ENCODE results near the gene AGMO.
"Not testable (repeated sequence)": the region's sequence is repeated elsewhere in the genome, so short reads cannot be mapped to it uniquely, and the experiment has no call there.

AGMO gene

DNA sequence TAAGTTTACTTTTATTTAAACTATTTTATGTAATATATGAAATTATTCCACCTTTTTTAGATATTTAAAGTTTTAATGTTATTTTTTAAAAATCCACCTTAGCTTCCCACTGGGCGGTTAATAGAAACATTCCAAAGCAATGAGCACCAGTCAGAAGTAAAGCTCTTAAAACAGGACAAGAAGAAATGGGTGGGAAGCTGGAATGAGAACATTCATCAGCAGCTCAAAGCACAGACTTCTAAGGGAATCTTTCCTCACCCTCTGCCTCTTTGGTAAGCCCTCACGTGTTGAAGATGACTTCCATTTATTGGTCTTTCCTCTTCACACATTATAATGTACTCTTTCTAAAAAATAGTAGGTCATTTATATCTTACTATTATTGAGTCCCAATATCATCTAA lies 3.1 kb downstream of the AGMO start:
- DNase-seq = no peak

DNA sequence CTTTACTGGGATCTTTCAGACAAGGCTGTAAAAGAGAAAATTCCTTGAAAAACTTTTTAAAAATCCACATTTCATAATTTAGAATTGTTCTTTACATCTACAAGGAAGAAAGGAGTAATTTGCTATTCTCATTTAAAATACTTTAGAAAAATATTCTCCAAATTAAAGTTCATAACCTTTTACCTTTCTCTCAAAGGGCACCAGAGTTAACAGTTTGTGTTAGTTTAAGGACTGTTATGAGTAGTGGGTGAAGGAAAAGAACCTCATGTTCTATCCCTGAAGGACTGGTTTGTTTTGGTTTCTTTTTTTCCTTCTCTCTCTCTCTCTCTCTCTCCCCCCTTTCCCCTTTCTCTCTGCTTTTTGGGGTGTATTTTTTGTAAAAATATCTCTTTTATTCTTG lies 4.1 kb downstream of the AGMO start:
- DNase-seq = no peak

DNA sequence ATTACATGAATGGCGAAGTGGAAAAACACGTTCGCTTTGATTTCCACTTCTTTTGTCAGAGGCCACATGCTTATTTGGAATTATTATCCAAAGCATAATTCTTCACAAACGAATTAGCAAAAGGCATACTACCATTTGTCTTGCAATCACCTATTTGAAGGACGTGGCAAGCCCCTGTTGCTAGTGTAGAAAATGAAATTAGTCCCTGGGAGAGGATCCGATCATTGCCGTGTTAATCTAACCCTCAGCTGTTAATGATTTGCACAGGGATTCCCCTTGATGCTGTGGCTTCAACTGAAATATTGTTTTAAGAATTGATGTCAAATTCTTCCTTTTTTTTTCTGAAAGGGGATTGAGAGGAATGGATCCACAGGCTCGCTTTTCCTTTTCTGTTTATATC lies 4.6 kb downstream of the AGMO start:
- DNase-seq = no peak

DNA sequence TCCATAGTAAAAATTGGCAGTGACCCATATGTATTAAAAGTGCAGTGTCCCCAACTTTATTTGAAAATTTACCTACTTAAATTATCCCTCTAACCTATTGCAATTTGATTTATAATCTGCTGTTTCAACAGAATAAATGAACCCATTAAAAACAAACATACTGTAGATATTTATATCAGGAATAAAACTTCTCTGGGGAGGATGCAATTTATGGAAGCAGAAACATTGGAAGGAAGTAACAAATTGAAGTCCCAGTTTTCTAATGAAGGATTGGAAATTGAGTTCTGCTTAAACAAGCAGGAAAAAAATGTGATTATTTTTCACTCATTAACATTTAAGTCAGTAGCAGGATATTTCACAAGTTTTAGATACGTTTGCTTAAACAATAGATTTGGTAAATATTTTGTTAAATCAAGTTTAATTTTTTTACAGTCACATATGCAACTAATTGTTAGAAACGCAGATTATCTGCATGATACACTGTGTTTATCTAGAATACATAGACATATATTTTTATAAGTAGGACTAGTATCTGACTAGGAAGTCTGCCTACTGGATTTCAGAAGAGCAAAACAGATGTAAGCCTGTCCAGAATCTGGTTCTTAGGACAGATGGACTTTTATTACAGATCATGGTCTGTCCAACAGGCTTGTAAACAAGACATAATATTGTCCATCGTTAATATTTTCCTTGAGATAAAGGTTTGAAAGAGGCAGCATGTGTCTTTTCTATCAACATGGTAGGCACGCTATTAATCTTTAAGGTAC lies 5.3 kb downstream of the AGMO start:
- no peak for DNase-seq

DNA sequence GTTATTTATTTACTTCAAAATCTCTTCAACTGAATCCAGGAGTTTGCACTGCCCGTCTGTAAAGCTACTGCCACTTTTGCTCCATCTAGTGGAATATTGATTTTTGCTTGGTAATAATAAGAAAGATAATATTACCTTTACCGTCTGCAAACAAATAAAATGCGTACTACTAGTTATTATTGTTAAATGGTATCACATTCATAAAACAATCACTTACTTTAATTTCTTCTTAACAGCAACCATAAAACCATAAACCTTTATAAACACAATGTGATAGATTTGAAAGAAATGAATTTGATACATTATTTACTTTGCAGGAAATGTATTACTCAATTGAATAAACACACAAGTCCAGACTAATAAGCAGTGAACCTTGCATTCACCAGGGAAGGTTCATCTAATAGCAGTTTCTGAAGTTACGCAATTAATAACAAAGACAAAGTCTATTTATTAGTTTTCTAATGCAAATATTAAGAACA lies 6.4 kb downstream of the AGMO start:
- no peak for DNase-seq

DNA sequence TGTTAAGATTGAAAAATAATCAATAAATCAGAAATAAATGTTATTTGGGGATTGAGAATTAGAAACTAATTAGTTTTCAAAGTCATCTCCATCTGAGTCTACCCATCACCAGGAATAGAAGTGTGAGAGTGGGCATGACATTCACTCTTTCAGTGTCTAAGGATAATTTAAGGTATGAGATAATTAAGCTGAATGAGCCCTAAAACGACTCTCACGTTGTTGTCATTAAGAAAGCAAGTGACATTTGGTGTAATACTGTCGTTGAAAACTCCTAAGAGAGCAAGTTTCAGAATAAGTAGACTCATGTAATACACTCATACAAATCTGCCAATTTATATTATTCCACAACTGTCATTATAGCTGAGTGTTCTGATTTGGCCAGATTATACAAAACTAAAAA lies 7.1 kb downstream of the AGMO start:
- no peak for DNase-seq

DNA sequence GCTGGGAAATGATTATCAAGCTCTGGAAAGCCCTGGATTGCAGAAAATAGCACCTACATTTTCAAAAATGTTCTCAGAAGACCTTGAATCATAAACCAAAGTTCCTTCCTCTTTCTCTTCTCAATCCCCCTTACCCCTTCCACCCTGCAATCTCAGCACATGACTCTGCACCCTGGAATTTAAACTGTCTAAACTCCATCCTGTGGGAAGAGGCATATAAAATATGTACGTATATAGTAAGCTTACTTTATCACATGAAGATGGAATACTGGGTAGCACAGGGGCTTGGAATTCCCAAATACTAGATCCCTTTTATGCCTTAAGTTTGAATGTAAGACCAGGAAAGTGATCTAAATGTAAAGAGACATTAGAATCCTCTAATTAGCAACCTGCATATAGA lies 7.7 kb downstream of the AGMO start:
- no peak for DNase-seq

DNA sequence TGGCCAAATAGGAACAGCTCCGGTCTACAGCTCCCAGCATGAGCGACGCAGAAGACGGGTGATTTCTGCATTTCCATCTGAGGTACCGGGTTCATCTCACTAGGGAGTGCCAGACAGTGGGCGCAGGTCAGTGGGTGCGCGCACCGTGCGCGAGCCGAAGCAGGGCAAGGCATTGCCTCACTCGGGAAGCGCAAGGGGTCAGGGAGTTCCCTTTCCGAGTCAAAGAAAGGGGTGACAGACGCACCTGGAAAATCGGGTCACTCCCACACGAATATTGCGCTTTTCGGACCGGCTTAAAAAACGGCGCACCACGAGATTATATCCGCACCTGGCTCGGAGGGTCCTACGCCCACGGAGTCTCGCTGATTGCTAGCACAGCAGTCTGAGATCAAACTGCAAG lies 14.5 kb downstream of the AGMO start:
- DNase-seq = not testable (repeated sequence)

DNA sequence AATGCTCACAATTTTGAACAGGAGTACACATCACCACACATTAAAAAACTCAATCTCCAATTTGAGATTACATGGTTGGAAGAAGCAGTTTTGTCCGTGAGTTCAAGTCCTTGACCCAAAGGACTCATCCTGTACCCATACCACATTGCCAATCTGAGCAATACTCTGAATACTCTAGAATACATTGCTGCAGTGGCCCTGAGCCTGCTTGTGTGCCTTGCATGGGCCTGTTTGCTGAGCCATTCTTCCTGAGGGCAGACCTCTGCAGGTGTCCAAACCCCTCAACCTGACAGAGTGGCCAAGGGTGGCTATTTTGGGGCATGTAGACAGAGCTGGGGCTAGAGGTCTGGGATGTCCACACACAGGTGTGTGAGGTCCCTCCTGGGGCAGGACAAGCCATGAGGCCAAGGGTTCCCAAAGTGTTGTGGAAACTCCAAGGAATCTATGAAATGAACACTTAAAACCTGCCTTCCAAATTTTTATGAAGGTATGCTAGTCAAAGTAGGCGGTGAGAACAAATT lies 15.5 kb downstream of the AGMO start:
- no peak for DNase-seq

DNA sequence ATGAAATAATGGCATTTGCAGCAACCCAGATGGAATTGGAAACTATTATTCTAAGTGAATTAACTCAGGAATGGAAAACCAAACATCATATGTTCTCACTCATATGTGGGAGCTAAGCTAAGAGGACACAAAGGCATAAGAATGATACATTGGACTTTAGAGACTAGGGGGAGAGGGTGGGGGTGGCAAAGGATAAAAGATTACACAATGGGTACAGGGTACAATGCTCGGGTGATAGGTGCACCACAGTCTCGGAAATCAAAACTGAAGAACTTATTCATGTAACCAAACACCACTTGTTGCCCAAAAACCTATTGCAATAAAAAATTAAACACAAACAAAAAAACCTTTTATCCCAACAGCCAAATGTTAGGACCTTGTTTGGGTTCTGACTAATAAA lies 17.8 kb downstream of the AGMO start:
- DNase-seq = no peak

DNA sequence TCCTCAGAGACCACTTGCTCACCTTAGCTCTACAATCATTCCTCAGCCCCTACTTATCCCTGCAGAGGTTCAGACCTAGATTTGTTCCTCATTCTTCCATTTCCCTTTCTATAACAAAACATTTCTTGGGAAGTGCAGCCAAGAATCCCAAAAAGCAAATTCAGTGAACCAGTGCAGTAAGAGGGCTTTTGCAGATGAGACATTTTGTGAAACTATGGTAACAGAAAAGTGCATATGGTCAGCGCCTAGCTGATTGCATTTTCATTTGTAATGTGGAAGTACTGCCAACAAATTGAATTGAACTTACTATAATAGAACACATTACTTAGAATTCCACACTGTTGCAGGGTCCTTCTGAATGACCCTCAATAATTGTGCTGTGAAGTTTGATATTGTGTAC lies 18.6 kb downstream of the AGMO start:
- no peak for DNase-seq

DNA sequence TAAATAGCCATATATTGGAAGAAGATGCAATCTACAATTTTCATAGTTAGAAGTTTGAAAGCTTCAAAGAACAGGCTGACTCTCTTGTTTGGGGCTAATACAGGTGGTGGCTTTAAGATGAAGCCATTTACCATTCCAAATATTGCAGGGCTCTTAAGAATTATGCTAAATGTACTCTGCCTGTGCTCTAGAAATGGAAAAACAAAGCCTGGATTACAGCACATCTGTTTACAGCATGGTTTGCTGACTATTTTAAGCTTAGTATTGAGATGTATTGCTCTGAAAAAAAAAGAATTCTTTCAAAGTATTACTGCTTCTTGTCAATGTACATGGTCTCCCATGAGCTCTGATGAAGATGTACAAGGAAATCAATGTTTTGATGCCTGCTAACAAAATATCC lies 34.2 kb downstream of the AGMO start:
- DNase-seq = no peak

DNA sequence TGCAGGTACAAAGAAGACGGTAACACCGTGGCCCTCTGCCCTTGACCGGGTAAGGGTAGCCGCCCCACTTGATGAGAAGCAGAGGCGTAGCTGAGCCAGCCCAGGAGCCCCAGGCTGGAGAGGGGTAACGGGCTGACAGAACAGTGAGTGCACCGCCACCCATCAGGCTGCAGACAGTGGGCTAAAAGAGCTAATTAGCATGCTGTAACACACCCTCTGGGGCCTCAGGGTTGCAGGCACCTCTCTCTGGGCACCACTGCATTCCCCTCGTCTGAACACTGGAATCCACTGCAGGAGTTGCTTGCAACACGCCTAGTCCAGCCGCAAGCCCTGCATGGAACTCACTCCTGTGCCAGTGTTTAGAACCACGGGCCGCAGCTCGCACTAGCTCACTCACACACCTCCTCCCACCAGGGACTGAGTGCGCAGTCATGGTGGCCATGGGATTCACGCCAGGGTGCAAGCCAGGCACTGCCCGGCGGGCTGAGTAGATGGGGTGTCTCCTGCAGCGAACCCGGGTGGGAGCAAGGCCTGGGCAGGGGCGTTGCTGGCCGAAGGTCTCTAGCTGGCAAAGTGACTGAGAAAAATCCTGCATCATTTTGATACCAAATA lies 36.1 kb downstream of the AGMO start:
- no peak for DNase-seq

DNA sequence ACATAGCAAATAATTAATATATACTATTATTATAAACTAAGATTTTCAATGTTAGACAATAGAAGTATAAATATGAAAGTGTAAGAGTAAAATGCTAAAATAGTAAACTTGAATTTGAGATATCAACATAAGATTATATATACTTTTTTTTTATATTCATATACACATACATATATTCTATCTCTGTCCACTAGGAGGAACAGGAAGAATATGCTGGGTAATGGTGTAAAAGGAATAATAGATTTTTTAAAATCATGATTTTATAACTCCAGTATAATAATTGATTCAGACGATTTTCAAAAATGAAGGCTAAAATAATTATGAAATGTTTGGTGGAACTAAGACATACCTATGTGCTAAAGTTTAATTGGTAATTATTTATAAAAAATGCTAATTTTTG lies 37.7 kb downstream of the AGMO start:
- DNase-seq = no peak

DNA sequence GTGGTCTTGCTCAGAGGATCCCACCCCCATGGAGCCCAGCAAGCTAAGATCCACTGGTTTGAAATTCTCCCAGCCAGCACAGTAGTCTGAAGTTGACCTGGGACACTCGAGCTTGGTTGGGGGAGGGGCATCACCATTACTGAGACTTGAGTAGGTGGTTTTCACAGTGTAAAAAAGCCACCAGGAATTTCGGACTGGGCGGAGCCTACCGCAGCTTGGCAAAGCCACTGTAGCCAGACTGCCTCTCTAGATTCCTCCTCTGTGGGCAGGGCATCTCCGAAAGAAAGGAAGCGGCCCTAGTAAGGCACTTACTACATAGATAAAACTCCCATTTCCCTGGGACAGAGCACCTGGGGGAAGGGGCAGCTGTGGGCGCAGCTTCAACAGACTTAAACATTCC lies 44.0 kb downstream of the AGMO start:
- not testable (repeated sequence) for DNase-seq

DNA sequence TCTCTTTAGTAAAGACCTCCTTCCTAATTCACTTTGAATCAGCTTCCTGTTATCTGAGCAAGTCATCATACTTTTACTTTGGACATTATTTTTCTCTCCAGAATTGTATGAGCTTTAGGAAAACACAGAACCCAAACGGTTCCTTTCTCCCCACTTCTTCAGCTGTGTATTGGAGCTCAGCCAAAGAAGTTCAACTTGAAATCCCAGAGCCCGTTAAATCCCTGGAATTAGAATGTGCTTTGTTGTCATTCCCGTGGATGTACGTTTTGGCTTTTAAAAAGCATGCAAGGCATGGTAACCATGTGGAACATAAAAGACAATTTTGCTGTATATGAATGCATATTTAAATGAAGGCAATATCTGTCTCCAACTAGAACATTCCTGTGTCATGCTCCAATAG lies 46.6 kb downstream of the AGMO start:
- no peak for DNase-seq

DNA sequence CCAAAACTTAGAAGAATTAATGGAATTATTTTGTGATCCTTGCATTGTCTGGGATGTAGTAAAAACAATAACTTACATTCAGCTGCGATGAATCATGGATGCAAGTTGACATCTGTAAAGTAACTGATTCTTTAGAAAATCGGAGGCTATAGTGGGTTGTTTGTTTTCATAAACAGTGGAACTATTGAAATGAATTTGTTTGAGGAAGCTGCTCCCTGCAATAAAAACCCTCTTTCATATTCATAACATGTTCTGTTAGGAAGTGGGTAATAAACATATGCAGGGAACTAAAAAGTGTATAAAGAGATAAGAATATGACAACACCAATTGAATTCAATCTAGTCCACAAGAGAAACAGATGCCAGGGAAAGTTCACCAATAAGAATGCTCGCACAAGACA lies 53.6 kb downstream of the AGMO start:
- DNase-seq = no peak

DNA sequence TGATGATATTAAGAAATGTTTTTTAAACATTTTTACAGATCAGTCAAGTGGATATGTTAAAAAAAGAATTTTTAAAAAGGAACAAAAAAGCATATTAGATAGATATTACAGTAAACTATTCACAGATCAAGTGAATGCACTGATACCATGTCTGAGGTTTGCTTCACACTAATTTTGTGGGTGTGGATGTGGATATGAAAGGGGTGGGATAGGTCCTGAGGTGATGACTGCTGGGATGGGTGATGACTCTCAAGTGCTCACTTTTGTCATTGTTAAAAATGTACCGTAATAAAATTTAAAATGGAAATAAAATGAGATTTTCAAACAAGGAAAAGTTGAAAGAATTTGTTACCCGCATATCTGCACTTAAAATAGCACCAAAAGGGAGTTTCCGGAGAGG lies 54.1 kb downstream of the AGMO start:
- no peak for DNase-seq

DNA sequence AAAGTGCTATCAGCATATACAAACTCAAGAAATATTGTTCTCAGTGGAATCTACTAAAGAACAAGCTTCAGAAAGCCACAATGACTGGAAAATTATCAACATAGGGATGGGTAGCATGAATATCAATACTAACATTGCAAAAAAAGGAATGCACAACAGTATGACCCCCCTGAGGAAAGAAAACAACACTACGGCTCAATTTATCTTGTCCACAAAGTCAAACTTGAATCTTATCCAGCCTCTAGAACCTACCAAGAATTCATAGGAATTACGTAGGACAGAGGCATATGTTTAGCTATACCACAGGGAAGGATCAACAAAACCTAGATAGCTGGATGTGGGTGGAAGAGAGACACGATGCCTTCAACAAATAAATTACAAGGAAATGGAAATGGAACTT lies 54.6 kb downstream of the AGMO start:
- DNase-seq = no peak

DNA sequence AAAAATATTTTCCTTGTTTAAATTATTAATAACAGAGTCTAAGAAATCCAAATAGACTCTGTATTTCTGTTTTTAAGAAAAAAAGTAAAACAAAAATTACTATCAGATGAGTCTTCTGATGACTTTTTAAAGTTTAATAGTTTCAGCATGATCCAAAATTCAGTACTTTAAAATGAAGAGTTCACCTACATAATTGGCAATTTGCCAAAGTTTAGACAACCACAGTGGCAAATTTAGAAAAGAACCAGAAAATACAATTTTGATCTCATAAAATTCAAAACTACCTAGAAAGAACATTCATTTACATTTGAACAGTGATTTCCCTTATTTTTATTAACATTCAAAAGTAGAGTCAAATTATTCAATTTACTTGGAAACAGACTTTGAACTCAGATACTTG lies 56.1 kb downstream of the AGMO start:
- no peak for DNase-seq

DNA sequence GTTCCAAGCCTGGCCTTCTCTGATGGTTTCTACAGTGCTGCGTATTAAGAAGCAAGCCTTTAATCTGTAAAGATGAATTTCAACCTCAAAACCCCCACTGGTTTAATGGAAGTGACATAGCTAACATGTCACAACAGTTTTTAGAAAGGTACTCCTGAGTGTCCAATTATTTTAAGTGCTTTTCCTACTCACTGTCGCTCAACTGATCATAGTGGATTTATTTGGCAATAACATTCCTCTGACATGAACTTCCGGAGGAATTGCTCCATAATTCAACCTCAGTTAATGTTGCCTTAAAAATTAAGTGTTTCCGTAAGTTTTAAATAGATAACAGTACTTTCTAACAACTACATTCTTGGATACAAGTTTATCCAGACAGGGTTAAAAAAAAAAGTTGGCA lies 57.5 kb downstream of the AGMO start:
- no peak for DNase-seq

DNA sequence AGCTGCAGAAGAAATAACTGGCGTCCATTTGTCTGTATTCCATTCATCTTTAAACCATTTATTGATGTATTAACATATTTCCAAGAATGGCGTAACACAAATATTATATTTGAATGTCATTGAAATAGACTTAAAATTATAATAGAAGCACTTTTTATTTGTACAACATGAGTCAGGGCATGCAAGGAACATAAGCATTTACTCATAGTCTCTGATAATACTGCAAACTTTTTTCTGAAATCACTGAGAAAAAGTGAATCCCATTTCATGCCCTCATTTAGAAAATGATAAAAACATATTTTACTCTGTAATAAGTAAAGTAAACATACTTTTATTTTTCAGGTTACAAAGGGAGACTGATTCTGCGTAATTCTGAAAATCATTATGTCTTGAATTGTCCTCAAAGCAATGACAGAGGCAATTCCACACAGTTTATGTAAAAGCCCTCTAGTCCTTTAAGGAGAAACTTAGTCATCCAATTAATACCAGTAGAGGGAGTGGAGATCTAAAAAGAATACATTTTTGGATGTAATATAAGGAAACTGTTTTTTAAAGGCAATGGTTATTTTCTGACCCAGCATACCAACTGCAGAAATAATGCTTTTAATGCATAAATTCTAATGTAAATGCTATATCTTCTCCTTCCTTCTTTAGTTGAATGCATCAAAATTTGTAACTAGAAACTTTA lies 58.1 kb downstream of the AGMO start:
- DNase-seq = no peak

DNA sequence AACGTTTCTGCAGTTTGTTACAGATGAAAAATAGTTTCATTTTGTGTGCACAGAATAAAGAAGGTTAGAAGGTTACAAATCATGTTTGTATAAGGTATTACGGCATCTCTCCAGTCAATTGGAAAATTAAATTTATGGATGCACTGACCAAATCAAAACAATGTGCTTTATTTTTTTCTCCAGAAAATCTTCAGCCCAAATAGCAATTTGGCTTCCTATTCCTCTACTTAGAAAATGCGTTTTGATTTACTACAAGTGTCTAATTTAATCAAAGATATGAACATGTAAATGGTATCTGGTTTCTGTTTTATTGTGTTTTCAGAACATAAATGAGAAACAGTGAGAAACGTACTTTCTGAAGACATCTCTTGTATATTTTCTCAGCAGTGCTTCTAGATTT lies 63.4 kb downstream of the AGMO start:
- DNase-seq = no peak

DNA sequence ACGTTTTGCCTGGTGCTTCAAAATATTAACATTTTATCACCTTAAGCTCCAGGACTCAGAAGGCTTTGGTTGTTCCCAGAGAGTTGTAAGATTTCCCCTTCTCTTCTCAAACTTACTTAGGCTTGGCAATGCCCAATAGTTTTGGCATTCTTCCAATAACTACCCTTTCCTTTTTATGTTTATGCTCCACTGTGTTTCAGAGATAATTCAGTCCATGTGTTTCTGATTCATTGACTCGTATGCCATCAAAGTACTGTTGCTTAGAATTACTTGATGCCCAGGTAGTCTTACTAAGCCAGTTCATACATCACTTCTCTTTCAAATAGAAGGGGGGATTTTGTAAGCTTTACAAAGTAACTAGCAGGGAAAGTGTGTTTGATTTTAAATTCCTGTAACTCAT lies 66.6 kb downstream of the AGMO start:
- DNase-seq = no peak

Data from activated CD4-positive, alpha-beta T cell treated with anti-CD3 and anti-CD28 coated beads, Interleukin-2, amount 50 U/mL, for 4 hours (primary cell).